Endothelial cell of umbilical vein (primary cell): ENCODE data around the gene NFYC. TPM values are rescaled to one million over a fixed set of nuclear protein-coding genes. Genes with fewer than 3 reads are reported as not detected.

Experiments
- BruUV-seq: library from RNA; stranded (reverse); fragments of 400-500 nt; replicated peaks from 2 replicates; lab custom pipeline; 2021; lab: Mats Ljungman, UMichigan
- CTCF ChIA-PET: fragments of 300-600, 350-600 bp; sonication (Branson Sonifier 250); formaldehyde crosslinking; loops from one replicate; lab custom pipeline; 2021; ENCODE audit warnings: antibody characterized with exemption, inconsistent platforms; lab: Charles Lee
- POLR2A ChIA-PET: fragments of 300-600, 350-600 bp; sonication (Branson Sonifier 250); formaldehyde crosslinking; loops from one replicate; lab custom pipeline; 2021; ENCODE audit warnings: antibody characterized with exemption, inconsistent platforms; lab: Charles Lee
- DNase-seq: peaks from one replicate; pipeline ENCODE4 v3.0.0-alpha.2; 2011; ENCODE audit warnings: low read depth, low spot score
- FAIRE-seq: peaks from 2 replicates; lab custom pipeline; 2011; peaks lifted over from hg19 to GRCh38; lab: Jason Lieb, UNC
- H2AFZ ChIP-seq: 2 replicates; pipeline ENCODE4 v1.6.0; 2012; ENCODE audit warnings: low read depth, low read length, control low read depth, inconsistent platforms
- H3K27ac ChIP-seq: 2 replicates; pipeline ENCODE4 v1.5.1; 2011; ENCODE audit warnings: low read depth, mild to moderate bottlenecking, control low read depth, low read length, moderate library complexity; ENCODE audit not compliant: insufficient read depth
- H3K27me3 ChIP-seq, 2 experiments: 2 replicates each; pipeline versions ENCODE4 v1.6.0 to v1.6.1; 2011; ENCODE audit warnings: low read length in 2 of 2, mixed read lengths in 1 of 2; ENCODE audit not compliant: control insufficient read depth in 2 of 2, insufficient read depth in 2 of 2
- H3K36me3 ChIP-seq, 2 experiments: 2 replicates in 1 of 2; 3 replicates in 1 of 2; pipeline ENCODE4 v1.5.1; 2011; ENCODE audit warnings: low read length in 2 of 2, mild to moderate bottlenecking in 1 of 2, moderate library complexity in 1 of 2; ENCODE audit not compliant: control insufficient read depth in 2 of 2, insufficient read depth in 2 of 2; ENCODE audit errors: extremely low read depth in 1 of 2
- H3K4me1 ChIP-seq: 3 replicates; pipeline ENCODE4 v1.5.1; 2011; ENCODE audit warnings: mild to moderate bottlenecking, low read length; ENCODE audit not compliant: control insufficient read depth, insufficient read depth; ENCODE audit errors: extremely low read depth
- H3K4me2 ChIP-seq: 2 replicates; pipeline ENCODE4 v1.6.1; 2011; ENCODE audit warnings: low read length, control low read depth, mixed read lengths; ENCODE audit not compliant: insufficient read depth
- H3K4me3 ChIP-seq, 3 experiments: fragments of 200-600 bp in 1 of 3; sonication (generic), shearing (Covaris generic) in 1 of 3; replicated peaks in 1 of 3; 2 replicates each; pipeline ENCODE4 v1.5.1; 2011 to 2016; ENCODE audit warnings: control low read depth in 3 of 3, low read length in 3 of 3, mild to moderate bottlenecking in 2 of 3, inconsistent platforms in 1 of 3, low read depth in 1 of 3, moderate library complexity in 1 of 3; ENCODE audit not compliant: insufficient read depth in 1 of 3
- H3K79me2 ChIP-seq: 2 replicates; pipeline ENCODE4 v1.6.0; 2012; ENCODE audit warnings: low read length, inconsistent platforms; ENCODE audit not compliant: control insufficient read depth, insufficient read depth
- H3K9ac ChIP-seq: replicated peaks from 2 replicates; pipeline ENCODE3; 2011; ENCODE audit warnings: low read length, control low read depth; ENCODE audit not compliant: insufficient read depth; ENCODE audit errors: extremely low read depth
- H3K9me1 ChIP-seq: replicated peaks from 3 replicates; pipeline ENCODE4 v1.6.0; 2011; ENCODE audit warnings: mild to moderate bottlenecking, low read length; ENCODE audit not compliant: control insufficient read depth, insufficient read depth; ENCODE audit errors: extremely low read depth
- H3K9me3 ChIP-seq: replicated peaks from 2 replicates; pipeline ENCODE4 v1.5.1; 2012; ENCODE audit warnings: low read length, inconsistent platforms; ENCODE audit not compliant: control insufficient read depth, insufficient read depth
- H4K20me1 ChIP-seq: replicated peaks from 2 replicates; pipeline ENCODE3; 2011; ENCODE audit warnings: mild to moderate bottlenecking, low read length; ENCODE audit not compliant: control insufficient read depth, insufficient read depth; ENCODE audit errors: extremely low read depth
- EZH2 ChIP-seq: IDR thresholded peaks from 2 replicates; pipeline ENCODE4 v1.6.1; 2012; ENCODE audit warnings: borderline replicate concordance, low read depth, mild to moderate bottlenecking, moderate library complexity, low read length, inconsistent platforms; ENCODE audit not compliant: severe bottlenecking
- FOS ChIP-seq: IDR thresholded peaks from 2 replicates; pipeline ENCODE4 v1.6.1; 2011; ENCODE audit warnings: mild to moderate bottlenecking, low read length, moderate library complexity, borderline replicate concordance; ENCODE audit not compliant: insufficient read depth
- GATA2 ChIP-seq: IDR thresholded peaks from 2 replicates; pipeline ENCODE4 v1.7.0; 2011; ENCODE audit warnings: low read depth, mild to moderate bottlenecking, moderate library complexity, mixed read lengths, low read length; ENCODE audit not compliant: insufficient read length, insufficient read depth
- JUN ChIP-seq: IDR thresholded peaks from 2 replicates; pipeline ENCODE4 v1.6.1; 2011; ENCODE audit warnings: borderline replicate concordance, low read depth; ENCODE audit not compliant: insufficient read length, insufficient read depth
- MYC ChIP-seq: IDR thresholded peaks from one replicate; pipeline ENCODE4 v1.6.1; 2011; ENCODE audit warnings: mild to moderate bottlenecking, low read depth, low read length
- POLR2A ChIP-seq: IDR thresholded peaks from 2 replicates; pipeline ENCODE4 v1.6.1; 2012; ENCODE audit warnings: low read depth, mild to moderate bottlenecking, control low read depth, low read length
- POLR2AphosphoS5 ChIP-seq: IDR thresholded peaks from 2 replicates; pipeline ENCODE4 v1.6.1; 2012; ENCODE audit warnings: low read depth, mild to moderate bottlenecking, control low read depth, low read length, moderate library complexity; ENCODE audit not compliant: insufficient read depth
- dilution Hi-C: fragments of 300-500 bp; cut with MboI; formaldehyde crosslinking; loops from one replicate; pipeline ENCODE4 v1.15.0; 2019; ENCODE audit warnings: low sequenced_read_pairs; ENCODE audit not compliant: extremely low pct_ligation_motif_present
- intact Hi-C: fragments of 100-400 bp; cut with micrococcal nuclease; formaldehyde crosslinking; loops from one replicate; pipeline ENCODE4 v1.10.0; 2022
- polyA plus RNA-seq, 4 experiments: library from polyadenylated mRNA; depleted of rRNA in 3 of 4; stranded (reverse) in 3 of 4; unstranded in 1 of 4; fragments of >200 nt; gene quantifications; 2 replicates each; pipeline versions ENCODE4 v1.2.1 to v1.2.3, GENCODE V29; 2011 to 2012; ENCODE audit warnings: missing spikeins in 1 of 4
- total RNA-seq: library from RNA; stranded (reverse); gene quantifications from 2 replicates; pipeline ENCODE4 v1.2.3, GENCODE V29; 2021
- TF ChIP-seq, protein P1 (sequence below), 2 donors: IDR thresholded peaks; 1 replicate in 1 of 2; 2 replicates in 1 of 2; pipeline ENCODE4 v1.5.1; 2011; ENCODE audit warnings: low read length in 2 of 2, mild to moderate bottlenecking in 2 of 2, moderate library complexity in 2 of 2, control low read depth in 1 of 2, inconsistent platforms in 1 of 2, low read depth in 1 of 2; ENCODE audit not compliant: insufficient read depth in 1 of 2; ENCODE audit errors: extremely low read depth in 1 of 2
- TF ChIP-seq, protein P2 (sequence below): IDR thresholded peaks from 2 replicates; pipeline ENCODE4 v1.6.1; 2011; ENCODE audit not compliant: insufficient read depth, insufficient read length

The NFYC gene
- total and polyA plus RNA-seq, 2 donors (not counting 3 experiments of a cell fraction or from before 2014, with no cell fraction given), result 51.1 to 81.7 TPM

DNA sequence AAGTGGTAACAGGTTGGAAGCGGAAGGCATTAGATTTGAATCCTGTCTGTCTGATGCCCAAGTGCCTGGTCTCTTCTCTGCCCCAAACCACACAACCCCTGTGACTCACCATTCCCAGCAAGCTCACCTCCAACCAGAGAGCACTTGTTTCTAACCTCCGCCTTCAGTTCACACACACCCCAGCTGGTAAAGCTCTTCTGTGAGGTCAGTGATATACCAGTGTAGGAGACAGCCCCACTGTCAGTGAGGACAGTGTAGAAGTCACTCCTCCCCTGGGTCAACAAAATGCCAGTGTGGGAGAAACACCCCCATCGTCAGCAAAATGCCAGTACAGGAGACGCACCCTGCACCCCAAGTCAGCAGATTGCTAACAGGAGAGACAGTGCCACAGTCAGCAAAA lies 28.6 kb upstream of the NFYC start:
- Histone ChIP-seq H3K9ac (no peak overlapping the region), H3K4me2 (no peak overlapping the region), H3K4me1 (no peaks in the 10 kb centered on the region), H2AFZ (no peak overlapping the region), H3K27ac (no peak overlapping the region), H3K79me2 (no peaks in the 10 kb centered on the region), H3K9me1 (no peaks in the 10 kb centered on the region), H3K4me3 (no peak overlapping the region), H3K27me3 (peaks cover 9 to 40% of the 10 kb centered on the region in 2 experiments), H4K20me1 (no peaks in the 10 kb centered on the region), H3K36me3 (no peaks in the 10 kb centered on the region), H3K9me3 (no peaks in the 10 kb centered on the region)
- BruUV-seq, result no TSS peak
- ChIA-PET CTCF (interaction anchor here (0.7 to 6.3 kb wide), 3 partner anchors 17 to 32 kb away, joined by 3 to 27 read pairs (median 3); partner anchors contain the start of gene NFYC), POLR2A (no interaction called here)
- TF ChIP-seq GATA2 (no peak), JUN (no peak), FOS (no peak), POLR2A (no peak), POLR2AphosphoS5 (no peak), EZH2 (no peak), MYC (no peak)
- TF ChIP-seq, protein P1, sequence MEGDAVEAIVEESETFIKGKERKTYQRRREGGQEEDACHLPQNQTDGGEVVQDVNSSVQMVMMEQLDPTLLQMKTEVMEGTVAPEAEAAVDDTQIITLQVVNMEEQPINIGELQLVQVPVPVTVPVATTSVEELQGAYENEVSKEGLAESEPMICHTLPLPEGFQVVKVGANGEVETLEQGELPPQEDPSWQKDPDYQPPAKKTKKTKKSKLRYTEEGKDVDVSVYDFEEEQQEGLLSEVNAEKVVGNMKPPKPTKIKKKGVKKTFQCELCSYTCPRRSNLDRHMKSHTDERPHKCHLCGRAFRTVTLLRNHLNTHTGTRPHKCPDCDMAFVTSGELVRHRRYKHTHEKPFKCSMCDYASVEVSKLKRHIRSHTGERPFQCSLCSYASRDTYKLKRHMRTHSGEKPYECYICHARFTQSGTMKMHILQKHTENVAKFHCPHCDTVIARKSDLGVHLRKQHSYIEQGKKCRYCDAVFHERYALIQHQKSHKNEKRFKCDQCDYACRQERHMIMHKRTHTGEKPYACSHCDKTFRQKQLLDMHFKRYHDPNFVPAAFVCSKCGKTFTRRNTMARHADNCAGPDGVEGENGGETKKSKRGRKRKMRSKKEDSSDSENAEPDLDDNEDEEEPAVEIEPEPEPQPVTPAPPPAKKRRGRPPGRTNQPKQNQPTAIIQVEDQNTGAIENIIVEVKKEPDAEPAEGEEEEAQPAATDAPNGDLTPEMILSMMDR (IDR thresholded peaks at IDR 0.05; ENCODE audit: extremely low read depth in 1 of 2, insufficient read depth in 1 of 2, low read depth in 1 of 2, low read length in 2 of 2), result no peak
- TF ChIP-seq, protein P2, sequence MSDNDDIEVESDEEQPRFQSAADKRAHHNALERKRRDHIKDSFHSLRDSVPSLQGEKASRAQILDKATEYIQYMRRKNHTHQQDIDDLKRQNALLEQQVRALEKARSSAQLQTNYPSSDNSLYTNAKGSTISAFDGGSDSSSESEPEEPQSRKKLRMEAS, result no peak
- no peak for DNase-seq
- intact Hi-C loops, result no loop called here
- FAIRE-seq, result no peak
- dilution Hi-C loops, result no loop called here
